IPS DF 4.7 (cell line): ENCODE measurements around the gene FRS2.

Experiments used
- DNase-seq: peaks from one replicate; pipeline ENCODE4 v3.0.0-alpha.2; 2013; ENCODE audit warnings: low spot score; ENCODE audit errors: extremely low read depth

The FRS2 gene

DNA sequence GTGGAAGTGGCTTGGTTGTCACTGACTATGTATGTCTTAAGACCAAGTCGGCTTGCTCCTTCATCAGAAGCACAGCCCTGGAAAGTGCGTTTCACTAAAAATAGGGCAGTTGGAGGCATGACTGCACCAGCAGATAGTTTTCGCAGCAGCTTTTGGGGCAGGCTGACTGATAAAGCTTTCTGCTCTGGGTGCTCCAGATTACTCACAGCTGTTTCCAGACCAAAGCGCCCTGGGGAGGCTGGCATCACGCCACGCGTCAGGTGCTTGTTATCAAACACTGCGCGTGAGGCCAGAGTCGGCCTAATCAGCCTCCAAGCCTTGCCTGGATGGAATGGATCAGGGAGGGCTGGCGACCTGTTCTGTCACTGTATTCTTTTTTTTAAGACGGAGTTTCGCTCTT, 153.8 kb downstream of the FRS2 start:
- DNase-seq, result no peak

DNA sequence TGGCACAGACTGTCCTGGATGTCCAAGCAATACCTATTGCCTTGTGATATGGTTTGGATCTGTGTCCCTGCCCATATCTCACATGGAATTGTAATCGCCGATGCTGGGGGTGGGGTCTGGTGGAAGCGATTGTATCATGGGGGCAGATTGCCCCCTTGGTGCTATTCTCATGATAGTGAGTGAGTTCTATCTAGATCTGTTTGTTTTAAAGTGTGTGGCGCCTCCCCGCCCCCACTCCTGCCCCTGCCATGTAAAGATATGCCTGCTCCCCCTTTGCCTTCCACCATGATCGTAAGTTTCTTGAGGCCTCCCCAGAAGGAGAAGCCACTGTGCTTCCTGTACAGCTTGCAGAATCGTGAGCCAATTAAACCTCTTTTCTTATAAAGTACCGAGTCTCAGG, 157.3 kb downstream of the FRS2 start:
- no peak for DNase-seq
